NCI-H526 treated with DMSO at 0.1 percent for 48 hours (cell line): ENCODE results near the gene ARHGAP27.
"Not testable (repeated sequence)": the region's sequence is repeated elsewhere in the genome, so short reads cannot be mapped to it uniquely, and the experiment has no call there.

Experiments used
- DNase-seq: peaks from one replicate; lab custom pipeline; 2025; lab: John Stamatoyannopoulos, UW

Gene ARHGAP27

DNA sequence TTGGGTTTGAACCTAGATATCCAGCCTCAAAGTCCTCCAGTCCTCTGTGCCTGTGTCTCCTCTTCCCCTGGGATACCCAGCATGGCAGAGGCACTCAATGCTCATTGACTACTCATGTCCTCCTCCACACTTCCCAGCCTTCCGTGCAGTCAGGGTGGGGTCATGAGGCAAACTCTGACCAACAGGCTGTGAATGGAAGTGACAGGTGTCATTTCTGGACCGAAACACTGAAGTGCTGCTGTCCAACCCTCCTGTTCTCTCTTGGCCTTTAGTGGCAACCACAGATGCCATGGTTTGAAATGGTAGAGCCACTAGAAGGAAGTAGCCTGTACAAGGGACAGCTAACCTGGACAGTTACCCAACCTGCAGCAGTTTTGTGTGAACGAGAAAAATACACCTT is 69.2 kb downstream of the ARHGAP27 start:
- DNase-seq, result no peak

DNA sequence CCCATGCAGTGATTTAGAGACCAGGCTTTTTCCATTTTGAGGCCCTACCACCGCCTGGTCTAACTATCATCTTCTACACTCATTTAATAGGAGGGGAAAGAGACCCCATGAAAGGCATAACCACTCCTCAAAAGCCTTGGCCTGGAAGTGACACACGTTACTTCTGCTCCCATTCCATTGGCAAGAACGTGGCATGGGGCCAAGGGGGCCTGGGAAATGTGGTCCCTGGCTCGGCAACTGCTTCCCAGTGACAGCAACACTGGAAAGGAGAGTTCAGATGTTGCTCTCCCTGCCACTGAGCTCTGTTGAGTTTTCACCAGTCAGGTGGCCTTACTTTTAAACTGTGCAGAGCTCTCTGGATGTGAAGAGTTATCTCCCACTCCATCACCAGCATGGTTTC is 70.7 kb downstream of the ARHGAP27 start:
- no peak for DNase-seq

DNA sequence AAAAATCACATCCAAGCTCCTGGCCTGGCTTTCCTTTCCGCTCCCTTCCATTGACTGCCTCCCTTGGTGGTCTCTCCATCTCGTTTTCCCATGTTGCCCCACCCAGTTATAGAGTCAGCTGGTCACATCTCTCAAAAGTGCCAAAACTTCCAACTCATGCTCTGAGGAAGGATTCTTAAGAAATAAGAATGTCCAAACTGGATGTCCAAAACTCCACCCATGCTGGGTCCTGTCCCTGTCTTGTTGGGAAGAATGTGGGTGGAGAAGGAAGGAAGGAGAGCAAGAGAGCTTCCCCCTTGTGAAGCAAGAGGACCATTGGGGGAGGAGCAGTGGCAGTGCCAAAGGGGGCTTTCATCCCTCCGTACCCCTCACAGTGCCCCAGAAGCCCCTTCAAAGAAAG is 71.2 kb downstream of the ARHGAP27 start:
- DNase-seq, result no peak

DNA sequence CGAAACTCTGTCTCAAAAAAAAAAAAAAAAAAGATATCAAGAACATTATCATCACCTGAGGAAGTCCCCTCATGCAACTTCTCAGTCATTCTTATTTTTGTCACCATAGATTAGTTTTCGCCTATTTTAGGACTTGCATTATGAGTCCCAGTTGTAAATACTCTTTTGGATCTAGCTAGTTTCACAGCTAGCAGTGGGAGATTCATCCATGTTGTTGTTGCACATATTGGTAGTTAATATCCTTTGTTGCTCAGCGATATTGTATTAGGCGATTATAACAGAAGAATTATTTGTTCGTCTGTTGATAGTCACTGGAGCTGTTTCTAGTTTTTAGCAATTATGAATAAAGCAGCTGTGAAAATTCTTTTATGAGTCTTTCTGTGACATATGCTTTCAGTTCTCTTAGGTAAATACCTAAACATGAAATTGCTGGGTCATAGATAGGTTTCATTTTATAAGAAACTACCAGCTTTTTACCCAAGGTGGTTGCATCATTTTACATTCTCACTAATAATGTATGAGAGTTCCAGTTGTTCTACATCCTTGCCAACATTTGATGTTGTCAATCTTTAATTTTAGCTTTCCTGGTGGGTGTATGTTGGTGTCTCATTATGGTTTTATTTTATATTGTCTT is 75.2 kb downstream of the ARHGAP27 start:
- no peak for DNase-seq

DNA sequence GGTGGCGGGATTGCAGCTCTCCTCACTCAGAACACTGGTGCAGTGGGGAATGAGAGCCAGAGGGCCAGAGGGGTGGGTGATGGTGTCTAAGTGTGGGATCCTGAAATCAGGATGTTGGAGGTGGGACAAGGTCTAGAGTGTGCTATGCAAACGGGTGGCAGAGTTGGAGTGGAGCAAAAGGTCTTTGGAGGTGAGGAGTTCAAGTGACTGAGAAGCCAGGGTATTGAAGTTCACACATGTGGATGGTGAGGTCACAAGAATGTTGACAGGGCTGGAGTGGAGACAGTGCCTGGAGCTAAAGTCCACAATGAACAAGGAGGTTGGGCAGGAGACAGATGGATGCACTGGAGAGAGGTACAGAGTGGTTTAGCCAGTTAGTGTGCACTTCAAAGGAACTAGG is 77.6 kb downstream of the ARHGAP27 start:
- no peak for DNase-seq

DNA sequence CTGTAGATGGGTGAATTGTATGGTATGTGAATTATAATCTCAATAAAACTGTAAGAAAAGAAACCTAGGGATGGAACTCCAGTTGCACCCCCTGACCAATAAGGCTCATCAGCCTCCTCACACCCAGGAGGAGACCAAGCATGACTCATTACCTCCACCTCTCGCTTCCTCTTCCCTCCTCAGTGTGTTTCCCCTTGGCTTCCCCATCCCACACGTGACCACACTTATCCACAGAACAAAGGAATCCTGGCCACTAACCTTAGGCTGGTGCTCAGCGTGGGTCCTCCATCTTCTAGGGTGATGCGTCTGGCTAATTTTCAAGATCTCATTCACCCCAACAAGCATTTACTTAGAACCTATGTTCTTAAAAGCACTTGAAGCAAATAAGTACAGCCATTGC is 79.6 kb downstream of the ARHGAP27 start:
- DNase-seq, result no peak

DNA sequence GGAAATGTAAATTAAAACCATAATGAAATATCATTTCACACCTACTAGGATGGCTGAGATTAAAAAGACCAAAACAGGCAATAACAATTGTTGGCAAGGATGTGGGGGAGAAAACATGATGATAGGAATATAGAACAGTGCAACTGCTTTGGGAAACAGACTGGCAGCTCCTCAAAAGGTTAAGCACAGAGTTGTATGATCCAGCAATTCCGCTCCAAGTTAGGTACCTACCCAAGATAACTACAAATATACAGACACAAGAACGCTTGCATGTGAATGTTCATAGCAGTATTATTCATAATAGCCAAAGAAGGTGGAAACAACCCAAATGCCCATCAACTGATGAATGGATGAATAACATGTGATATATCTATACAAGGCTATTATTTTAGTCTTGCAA is 80.8 kb downstream of the ARHGAP27 start:
- no peak for DNase-seq

DNA sequence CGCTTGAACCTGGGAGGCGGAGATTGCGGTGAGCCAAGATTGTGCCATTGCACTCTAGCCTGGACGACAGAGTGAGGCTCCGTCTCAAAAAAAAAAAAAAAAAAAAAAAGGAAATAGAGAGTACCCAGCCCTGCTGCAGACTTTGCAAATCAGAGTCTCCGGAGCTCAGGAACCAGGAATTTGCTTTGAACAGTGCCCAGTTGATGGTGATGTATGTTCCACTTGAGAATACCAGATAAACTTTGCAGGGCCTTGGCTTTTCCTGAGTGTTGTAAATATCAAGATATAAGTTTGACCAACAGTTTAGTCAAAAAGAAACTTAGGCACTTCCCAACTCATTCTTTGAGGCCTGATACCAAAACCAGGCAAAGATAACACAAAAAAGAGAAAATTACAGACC is 85.2 kb downstream of the ARHGAP27 start:
- no peak for DNase-seq

DNA sequence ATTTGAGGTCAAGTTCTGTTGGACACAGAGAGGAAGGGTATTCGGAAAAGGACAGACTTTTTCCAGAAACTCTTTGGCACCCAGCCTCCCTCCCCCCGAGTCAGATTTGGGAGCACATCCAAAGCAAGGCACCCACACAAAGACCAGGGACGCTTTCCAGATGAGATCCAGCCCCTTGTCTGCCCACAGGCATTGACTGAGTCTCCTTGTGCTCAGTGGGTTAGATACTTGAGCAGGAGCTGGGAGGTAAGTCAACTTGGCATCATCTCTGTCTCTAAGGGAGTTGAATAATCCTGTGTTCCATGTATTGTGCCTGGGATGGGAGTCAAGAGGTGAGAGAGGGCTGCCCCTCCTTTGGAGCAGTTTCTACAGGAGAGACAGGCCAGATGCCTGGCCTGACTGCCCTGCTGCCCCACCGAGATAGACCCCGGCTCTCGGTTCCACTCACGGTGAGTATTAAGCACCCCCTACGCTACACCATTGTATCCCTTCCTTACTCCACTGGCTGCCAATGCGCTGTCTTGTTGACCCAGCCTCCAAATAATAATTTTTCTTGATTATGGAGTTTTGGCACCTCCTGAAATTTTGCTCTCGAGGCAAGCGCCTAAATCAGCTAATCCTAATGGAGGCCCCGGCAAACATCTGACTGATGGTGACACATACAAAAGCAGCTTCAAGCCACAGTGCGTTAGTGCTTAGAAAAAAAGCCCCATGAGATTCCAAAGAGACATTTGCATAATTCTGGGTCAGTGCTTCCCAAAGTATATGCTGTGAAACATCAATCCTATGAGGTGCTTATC is 86.3 kb downstream of the ARHGAP27 start:
- DNase-seq, result no peak

DNA sequence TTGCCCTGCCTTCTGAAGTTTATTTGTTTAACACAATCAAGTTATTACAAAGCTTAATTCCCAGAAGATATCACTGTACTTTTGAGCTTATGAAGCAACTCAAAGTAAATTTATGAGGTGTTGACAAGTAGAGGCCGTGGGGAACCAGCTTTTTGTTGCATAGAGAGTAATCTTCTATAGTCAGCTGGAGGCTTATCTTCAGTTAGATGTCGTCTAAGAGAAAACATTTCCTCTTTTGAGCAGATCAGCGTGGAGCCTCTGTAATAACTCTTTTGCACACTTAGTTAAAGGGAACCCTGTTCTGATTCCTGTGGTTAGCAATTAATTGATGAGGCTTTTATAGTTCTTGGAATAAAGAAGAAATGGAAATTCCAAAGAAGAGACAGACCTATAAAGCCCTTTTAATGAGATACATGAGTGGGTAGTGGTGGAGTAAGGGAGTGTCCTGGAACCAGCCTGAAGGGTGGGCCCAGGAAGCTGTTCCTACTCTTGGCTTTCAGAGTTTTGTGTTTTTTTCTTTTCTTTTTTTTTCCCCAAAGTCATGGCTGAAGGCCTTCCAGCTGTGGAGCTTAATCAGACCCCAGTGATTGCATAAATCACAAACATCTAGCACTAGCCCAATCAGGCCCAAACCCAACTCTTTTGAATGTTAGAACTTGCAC is 87.0 kb downstream of the ARHGAP27 start:
- no peak for DNase-seq

DNA sequence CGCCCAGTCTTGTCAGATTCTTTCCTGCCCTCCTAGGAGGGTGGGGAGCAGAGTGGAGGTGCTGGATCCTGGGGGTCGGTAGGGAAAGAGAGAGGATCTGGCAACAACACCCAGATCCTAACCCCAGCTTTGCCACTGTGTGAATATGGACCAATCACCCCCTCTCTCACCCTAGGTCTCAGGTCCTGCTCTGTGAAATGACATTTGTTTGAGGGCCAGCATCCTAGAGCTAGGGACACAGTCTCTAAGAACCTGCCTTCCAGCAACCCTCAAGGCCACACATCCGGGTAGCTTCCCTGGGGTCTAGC is 87.5 kb downstream of the ARHGAP27 start:
- no peak for DNase-seq

DNA sequence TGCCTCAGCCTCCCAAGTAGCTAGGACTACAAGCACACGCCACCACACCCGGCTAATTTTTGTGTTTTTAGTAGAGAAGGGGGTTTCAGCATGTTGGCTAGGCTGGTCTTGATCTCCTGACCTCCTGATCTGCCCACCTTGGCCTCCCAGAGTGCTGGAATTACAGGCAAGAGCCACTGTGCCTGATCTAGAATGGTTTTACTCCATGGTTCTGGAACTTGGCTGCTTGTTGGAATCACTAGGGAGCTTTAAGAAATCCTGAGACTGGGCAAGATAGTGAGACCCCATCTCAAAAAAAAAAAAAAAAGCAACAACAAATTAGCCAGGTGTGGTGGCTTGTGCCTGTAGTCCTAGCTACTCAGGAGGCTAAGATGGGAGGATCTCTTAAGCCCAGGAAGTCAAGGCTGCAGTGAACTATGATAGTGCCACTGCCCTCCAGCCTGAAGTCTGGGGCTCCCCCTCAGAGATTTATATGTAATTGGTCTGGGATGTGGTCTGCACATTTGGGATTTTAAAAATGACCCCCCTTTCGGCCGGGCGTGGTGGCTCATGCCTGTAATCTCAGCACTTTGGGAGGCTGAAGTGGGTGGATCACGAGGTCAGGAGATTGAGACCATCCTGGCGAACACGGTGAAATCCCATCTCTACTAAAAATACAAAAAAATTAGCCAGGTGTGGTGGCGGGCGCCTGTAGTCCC is 88.6 kb downstream of the ARHGAP27 start:
- not testable (repeated sequence) for DNase-seq
